Astrocyte of the cerebellum (primary cell): Measurements from ENCODE around the gene HEG1.

Experiments used
- DNase-seq: peaks from one replicate; pipeline ENCODE4 v3.0.0-alpha.2; 2011; ENCODE audit warnings: low read depth
- H3K4me3 ChIP-seq: 2 replicates; pipeline ENCODE4 v1.5.1; 2011; ENCODE audit warnings: mild to moderate bottlenecking, low read depth, low read length, moderate library complexity
- CTCF ChIP-seq: IDR thresholded peaks from 2 replicates; pipeline ENCODE4 v1.5.1; 2012; ENCODE audit warnings: low read length, low read depth, moderate library complexity, mild to moderate bottlenecking; ENCODE audit errors: missing control alignments
- in situ Hi-C: cut with HindIII; loops from 2 replicates; pipeline ENCODE4 v1.10.0; 2017; ENCODE audit warnings: low sequenced_read_pairs

HEG1 gene

GRCh38 chr3:125033135-125033534 lies 22.7 kb downstream of the HEG1 start:
- DNase-seq: no peak
- H3K4me3 ChIP-seq: no peak overlapping the region
- in situ Hi-C loops: no loop called here
- TF ChIP-seq CTCF: no peak

- no peak for DNase-seq
- TF ChIP-seq CTCF: no peak
- in situ Hi-C loops: no loop called here
- H3K4me3 ChIP-seq: no peak overlapping the region
Measured at GRCh38 chr3:125032683-125033082, 23.1 kb downstream of the HEG1 start.

- no peak for DNase-seq
- TF ChIP-seq CTCF: no peak
- H3K4me3 ChIP-seq: no peak overlapping the region
- in situ Hi-C loops: no loop called here
Measured at GRCh38 chr3:125032100-125032643, 23.6 kb downstream of the HEG1 start.

- no peak for TF ChIP-seq CTCF
- in situ Hi-C loops: no loop called here
- DNase-seq: no peak
- H3K4me3 ChIP-seq: no peak overlapping the region
Measured at GRCh38 chr3:125031544-125031943, 24.3 kb downstream of the HEG1 start.

- no peak overlapping the region for H3K4me3 ChIP-seq
- TF ChIP-seq CTCF: no peak
- DNase-seq: no peak
- in situ Hi-C loops: no loop called here
Measured at GRCh38 chr3:125028657-125029056, 27.1 kb downstream of the HEG1 start.

GRCh38 chr3:125025642-125026041 lies 30.2 kb downstream of the HEG1 start:
- DNase-seq: no peak
- in situ Hi-C loops: no loop called here
- no peak for TF ChIP-seq CTCF
- no peak overlapping the region for H3K4me3 ChIP-seq

- H3K4me3 ChIP-seq: no peak overlapping the region
- DNase-seq: no peak
- in situ Hi-C loops: no loop called here
- no peak for TF ChIP-seq CTCF
Measured at GRCh38 chr3:125024817-125025216, 31.0 kb downstream of the HEG1 start.
